GM19099 (cell line): ENCODE data around the gene BSG.

Source experiments
- POLR2A ChIP-seq: IDR thresholded peaks from 3 replicates; pipeline ENCODE4 v1.6.1; 2011; ENCODE audit warnings: low read depth; ENCODE audit not compliant: insufficient read length; ENCODE audit errors: extremely low read depth

Gene BSG

DNA sequence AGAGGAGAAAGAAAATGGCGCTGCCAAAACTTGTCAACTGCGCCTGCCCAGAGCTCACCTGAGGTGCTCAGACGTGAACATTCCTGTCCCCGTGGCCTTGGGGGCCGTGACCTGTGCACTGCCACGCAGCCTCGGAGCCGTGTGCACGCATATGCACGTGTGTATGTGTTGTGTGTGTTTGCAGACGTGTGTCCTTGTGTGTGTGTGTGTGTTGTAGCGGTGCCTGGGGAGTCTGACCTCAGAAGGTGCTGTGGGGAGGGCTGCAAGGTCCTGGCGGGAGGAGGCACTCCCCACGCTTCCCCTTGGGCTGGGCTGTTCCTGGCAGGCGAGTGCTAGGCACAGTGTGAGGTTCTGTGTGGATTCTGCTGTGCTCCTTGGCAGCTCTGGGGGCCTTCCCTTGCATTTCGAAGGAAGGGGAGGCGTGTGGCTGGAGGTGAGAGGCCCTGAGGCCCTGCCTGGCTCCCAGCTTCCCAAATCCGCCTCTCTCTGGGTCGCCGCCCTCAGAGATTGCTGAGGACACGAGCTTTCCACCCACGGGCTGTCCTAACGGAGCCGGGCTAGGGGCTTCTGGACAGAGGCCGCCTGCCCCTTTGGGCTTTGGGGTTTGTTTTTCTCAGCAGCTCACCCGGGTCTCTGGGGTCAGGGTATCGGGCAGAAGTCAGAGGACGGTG is 4.5 kb downstream of the BSG start:
- no peak for TF ChIP-seq POLR2A

DNA sequence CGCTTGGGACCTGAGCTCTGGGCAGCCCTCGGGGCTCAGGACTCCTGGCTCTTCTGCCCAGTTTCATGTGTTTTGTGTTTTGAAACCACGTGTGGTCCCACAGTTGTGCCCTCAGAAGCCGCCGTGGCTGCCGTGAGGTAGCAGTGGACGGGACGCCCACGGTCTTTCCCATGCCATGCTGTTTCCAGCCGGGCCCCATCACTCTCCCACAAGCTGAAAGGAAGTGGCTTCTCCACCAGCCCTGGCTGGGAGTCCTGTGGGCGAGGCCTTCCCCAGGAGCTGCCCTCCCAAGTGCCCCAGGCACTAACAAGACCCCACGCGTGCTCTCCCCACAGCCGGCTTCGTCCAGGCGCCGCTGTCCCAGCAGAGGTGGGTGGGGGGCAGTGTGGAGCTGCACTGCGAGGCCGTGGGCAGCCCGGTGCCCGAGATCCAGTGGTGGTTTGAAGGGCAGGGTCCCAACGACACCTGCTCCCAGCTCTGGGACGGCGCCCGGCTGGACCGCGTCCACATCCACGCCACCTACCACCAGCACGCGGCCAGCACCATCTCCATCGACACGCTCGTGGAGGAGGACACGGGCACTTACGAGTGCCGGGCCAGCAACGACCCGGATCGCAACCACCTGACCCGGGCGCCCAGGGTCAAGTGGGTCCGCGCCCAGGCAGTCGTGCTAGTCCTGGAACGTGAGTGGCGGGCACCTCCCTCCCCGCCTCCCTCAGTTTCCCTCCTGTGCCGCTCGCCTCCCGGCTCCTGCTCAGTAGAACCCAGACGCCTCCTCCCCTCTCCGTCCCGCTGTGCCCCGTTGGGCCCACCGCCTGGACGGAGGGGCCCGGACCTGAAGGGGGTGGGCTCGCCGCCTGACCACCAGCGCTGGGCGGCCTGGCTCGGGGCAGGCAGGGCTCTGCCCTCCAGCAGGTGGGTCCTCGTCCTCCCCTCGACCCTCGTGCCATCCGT is 5.3 kb downstream of the BSG start:
- no peak for TF ChIP-seq POLR2A

DNA sequence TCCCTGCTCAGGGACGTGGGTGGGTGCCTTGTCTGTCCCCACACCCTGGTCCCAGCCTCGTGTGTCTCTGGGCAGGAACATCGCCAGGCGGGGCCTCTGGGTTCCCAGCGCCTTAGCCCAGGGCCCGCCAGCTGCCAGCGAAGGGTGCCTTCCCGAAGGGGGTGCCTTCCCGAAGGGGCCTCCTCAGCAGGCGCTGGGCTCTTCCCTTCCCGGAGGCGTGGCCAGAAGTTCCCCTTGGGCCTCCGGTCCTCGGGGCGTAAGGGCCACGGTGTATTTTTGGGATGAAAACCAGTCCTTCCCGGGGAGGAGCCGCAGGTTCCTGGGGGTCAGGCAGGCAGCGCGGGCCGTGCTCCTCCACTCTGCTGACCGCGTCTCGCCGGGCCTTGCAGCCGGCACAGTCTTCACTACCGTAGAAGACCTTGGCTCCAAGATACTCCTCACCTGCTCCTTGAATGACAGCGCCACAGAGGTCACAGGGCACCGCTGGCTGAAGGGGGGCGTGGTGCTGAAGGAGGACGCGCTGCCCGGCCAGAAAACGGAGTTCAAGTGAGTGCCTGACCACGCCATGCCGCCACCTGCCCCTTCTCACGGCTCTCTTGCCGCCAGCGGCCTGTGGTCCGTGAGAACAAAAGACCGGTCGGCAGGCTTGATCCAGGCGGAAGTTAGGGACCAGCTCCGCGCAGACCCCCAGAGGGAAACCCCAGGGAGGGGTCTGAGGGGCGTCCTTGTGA is 6.9 kb downstream of the BSG start:
- TF ChIP-seq POLR2A, result no peak

DNA sequence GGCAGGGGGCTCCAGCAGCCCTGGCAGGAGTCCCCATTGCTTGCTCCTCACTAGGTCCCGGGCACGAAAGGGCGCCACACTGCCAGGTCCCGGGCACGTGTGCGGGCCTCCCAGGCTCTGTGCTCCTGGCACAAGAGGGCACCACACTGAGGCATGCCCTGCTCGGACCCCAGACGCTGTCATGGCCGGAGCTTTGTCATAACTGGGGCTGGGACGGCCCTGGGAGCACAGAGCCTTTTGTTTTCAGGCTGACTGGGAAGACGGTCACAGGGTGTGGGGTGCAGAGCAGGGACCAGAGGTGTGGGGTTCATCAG is 7.4 kb downstream of the BSG start:
- TF ChIP-seq POLR2A, result no peak

DNA sequence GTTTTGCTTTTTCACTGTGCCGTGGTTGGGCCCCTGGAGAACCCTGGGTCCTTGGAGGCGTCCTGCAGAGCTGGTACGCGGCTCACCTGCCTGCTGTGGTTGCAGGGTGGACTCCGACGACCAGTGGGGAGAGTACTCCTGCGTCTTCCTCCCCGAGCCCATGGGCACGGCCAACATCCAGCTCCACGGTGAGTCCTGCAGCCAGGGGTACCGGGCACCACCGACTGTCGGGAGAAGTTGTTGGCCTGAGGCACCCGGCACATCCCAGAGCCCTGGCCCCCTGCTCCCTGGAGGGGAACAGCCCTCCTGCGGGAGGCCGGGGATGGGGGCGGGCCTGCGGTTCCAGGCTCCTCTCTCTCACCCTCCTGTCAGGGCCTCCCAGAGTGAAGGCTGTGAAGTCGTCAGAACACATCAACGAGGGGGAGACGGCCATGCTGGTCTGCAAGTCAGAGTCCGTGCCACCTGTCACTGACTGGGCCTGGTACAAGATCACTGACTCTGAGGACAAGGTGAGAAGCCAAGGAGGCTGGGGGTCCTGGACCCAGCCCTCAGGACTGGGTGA is 8.0 kb downstream of the BSG start:
- no peak for TF ChIP-seq POLR2A

DNA sequence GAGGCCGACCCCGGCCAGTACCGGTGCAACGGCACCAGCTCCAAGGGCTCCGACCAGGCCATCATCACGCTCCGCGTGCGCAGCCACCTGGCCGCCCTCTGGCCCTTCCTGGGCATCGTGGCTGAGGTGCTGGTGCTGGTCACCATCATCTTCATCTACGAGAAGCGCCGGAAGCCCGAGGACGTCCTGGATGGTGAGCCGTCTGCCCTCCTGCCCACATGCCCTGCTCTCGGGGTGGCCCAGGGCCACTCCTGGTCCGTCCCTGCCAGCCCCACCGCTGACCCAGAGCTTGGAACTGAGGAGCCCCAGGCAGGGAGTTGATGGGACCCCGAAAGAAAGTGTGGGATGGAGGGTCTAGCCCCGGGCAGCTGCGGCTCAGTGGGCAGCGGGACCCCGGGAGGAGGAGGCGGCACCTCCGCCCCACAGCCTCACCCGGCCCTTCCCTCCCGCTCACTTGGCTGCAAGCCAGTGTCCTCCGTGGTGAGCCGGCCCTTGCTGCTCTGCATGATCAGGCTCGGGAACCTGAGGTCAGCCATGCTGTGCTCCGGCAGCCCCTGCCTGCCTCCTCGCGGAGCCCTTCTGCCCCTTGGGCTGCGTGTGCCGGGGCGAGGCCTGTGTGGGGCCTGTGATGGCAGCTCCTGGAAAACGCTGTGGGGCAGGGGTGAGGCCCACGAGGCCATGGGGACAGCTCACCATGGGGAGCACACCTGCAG is 9.2 kb downstream of the BSG start:
- no peak for TF ChIP-seq POLR2A

DNA sequence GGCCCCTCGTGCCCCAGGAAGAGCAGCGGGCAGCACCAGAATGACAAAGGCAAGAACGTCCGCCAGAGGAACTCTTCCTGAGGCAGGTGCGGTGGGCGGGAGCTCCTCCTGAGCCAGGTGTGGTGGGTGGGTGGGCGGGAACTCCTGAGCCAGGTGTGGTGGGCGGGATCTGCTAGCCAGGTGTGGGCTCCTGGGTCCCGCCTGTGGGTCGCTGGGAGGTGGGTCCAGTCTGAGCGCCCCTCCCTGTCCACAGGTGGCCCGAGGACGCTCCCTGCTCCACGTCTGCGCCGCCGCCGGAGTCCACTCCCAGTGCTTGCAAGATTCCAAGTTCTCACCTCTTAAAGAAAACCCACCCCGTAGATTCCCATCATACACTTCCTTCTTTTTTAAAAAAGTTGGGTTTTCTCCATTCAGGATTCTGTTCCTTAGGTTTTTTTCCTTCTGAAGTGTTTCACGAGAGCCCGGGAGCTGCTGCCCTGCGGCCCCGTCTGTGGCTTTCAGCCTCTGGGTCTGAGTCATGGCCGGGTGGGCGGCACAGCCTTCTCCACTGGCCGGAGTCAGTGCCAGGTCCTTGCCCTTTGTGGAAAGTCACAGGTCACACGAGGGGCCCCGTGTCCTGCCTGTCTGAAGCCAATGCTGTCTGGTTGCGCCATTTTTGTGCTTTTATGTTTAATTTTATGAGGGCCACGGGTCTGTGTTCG is 10.3 kb downstream of the BSG start:
- no peak for TF ChIP-seq POLR2A

DNA sequence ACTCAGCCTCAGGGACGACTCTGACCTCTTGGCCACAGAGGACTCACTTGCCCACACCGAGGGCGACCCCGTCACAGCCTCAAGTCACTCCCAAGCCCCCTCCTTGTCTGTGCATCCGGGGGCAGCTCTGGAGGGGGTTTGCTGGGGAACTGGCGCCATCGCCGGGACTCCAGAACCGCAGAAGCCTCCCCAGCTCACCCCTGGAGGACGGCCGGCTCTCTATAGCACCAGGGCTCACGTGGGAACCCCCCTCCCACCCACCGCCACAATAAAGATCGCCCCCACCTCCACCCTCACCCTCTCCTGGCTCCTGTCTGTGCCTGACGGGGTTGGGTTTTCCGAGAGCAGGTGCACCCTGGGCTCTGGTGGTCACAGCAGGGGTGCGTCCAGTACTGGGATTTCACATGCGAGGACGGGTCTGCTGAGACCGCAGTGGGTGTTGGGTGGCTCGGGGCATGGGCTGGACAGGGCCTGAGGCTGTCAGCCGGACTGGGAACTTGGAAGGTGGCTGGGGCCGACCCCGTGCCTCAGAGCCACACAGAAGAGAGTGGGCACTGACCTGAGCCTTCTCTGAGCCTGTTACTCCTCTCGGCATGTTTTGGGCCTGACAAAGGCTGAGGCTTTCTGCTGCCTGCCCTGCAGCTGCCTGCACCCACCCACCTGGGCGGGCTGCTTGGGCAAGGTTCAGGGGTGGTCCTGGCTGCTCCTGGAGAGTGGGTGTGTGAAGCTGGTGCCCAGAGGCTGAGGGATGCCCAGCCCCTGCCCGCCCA is 11.0 kb downstream of the BSG start:
- no peak for TF ChIP-seq POLR2A

DNA sequence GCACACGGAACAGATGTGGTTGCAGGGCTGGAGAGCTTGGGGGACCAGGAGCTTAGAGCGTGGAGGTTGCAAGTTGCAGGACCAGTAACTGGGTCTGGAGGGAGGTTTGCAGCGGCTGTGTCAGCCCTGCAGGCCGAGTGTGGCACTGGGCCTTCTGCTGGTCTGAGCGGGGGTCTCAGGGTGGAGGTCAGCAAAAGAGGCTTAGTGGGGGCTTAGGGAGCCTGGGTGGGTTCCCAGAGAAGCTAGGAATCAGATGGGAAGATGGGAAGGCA is 11.5 kb downstream of the BSG start:
- no peak for TF ChIP-seq POLR2A

DNA sequence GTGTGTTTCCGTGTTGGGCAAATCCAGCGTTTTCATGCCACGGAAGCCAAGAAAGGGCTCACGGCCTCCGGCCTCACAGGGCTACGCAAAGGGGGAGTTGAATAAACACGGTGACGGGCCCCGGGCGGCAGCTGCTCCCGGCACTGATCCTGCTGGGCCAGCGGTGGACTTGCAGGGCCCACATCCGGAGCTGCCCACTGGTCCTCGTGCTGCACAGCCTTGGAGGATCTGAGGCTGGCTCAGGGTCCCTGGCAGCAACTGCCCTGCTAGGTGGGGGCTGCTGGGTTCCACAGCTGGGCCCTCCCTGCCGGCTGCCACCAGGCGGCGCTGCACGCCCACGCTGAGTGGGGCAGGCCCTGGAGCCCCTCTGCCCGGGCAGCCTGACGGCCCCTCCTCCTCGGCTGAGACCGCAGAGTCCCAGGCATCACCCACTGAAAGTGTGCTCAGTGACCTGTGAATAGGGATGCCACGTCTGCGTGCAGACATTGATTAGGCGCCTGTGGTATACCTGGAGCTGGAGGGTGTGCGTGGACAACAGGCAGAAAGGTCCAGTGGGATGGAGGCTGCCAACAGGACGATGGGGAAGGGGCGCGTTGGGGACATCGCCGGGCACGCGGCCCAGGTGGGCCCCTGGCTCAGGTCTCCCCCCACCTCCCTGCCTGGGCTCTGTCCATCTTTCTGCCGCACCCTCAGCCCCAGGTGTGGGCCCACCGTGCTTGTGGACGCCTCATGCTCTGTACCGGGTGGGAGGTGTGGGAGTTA is 12.0 kb downstream of the BSG start:
- no peak for TF ChIP-seq POLR2A

DNA sequence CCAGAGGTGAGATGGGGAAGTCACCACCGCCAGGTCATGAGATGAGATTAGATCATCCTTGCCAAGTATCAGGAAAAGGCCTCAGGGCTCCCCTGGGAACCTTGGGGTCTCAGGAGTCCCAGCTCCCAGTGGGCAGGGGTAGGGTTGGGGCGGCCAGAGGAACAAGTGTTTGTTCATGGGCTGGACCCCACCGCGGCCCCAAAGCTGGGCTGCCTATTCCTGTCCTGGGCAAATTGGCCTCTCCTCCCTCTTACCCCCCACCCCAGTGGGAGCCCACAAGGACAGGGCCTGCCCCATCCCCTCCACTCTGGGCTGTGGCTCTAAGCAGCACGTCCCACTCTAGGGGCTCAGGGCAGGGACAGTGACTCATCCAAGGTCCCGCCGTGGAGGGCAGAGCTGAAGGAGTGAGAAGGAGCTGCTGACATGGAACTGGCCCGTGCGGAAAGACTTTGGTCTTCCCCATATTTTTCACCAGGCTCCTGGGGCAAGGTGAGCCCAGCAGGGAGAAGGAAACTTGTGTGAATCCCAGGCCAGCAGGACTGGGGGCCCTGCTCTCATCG is 13.2 kb downstream of the BSG start:
- TF ChIP-seq POLR2A, result no peak

DNA sequence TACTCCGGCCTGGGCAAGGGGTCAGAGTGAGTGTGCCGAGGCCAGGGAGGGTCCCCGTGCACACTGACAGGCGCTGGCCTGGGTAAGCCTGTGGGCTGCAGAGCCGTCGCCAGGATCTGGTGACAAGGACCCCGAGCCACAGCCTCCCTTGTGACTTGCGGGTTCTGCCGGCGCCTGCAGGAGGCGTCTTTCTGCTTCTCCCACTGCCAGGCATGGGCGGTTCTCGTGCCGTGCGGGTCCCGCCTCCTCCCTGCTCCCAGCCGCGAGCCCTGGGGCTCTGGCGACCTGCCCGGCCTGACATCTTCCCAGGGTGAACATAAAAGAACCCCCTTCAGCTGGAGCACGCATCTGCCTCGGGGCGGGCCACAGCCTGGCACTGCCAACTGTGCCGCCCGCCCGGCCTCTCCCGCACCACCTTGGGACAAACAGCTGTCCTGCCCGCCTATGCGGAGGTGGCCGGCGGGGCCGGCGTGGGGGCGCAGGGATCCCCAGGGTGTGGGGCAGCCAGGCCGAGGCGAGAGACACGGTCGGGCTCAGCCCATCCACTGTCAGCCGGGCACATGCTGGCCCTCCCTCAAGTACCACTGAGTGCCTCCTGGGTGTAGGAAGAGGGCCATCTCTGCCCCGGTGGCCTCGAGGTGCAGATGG is 15.8 kb downstream of the BSG start:
- TF ChIP-seq POLR2A, result no peak
